Measurements from ENCODE around the gene RANGAP1.
A peak's percentile ranks its signal among the peaks of the same experiment; 100 is the strongest.

RANGAP1 gene

DNA sequence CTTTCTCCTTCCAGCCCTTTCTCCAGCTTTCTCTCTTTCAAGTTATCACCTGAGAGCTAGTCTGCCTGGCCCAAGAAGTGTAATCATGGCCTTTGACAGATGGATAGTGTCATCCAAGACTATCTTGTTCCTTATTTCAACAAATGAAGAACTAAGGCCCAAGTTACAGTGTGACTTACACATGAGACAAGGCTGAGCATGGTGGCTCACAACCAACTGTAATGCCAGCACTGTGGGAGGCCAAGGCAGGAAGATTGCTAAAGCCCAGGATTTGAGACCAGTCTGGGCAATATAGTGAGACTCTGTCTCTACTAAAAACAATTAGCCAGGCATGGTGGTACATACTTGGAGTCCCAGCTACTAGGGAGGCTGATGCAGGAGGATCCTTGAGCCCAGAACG lies 3.7 kb upstream of the RANGAP1 start:
- TF ChIP-seq, protein P1, sequence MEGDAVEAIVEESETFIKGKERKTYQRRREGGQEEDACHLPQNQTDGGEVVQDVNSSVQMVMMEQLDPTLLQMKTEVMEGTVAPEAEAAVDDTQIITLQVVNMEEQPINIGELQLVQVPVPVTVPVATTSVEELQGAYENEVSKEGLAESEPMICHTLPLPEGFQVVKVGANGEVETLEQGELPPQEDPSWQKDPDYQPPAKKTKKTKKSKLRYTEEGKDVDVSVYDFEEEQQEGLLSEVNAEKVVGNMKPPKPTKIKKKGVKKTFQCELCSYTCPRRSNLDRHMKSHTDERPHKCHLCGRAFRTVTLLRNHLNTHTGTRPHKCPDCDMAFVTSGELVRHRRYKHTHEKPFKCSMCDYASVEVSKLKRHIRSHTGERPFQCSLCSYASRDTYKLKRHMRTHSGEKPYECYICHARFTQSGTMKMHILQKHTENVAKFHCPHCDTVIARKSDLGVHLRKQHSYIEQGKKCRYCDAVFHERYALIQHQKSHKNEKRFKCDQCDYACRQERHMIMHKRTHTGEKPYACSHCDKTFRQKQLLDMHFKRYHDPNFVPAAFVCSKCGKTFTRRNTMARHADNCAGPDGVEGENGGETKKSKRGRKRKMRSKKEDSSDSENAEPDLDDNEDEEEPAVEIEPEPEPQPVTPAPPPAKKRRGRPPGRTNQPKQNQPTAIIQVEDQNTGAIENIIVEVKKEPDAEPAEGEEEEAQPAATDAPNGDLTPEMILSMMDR (IDR thresholded peaks at IDR 0.05; ENCODE audit: low read depth, low read length, missing control alignments): no peak
- H3K4me3 ChIP-seq (ENCODE audit: low read depth, low read length): no peak overlapping the region
- no peak for DNase-seq (ENCODE audit: low read depth)
- in situ Hi-C loops (cut with HindIII; ENCODE audit: low sequenced_read_pairs): no loop called here

DNA sequence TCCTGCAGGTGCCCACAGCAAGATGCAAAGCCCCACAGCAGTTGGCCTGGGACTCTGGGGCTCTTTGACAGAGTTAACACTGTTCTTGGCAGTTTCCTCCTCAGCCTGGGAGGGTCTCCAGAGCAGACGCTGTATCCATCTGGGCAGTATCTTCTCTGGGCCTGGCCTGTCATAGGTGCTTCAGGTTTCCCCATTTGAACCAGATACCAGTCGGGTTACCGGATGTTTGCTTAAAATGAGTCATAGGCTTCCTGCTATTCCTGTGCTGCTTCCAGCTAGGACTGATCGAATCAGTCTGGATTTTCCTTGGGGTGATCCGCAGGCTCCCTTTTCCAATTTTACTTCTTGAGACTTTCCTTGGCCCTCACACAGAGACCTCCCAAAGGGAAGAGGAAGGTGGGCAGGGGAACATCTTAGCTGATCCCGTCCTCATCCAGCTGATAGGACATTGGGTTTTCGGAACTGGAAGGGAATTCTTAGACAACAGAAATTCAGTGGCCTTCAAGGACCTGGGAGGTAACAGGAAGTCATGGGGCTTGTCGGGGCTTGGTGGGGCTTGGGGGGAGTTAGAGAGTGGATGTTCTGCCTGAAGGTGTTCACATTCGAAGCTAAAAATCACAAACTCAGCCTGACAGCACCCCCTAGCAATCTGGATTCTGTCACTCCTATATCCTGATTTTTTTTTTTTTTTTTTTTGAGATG lies 2.4 kb upstream of the RANGAP1 start:
- in situ Hi-C loops (cut with HindIII; ENCODE audit: low sequenced_read_pairs): no loop called here
- peak; percentile 36 for DNase-seq (ENCODE audit: low read depth)
- H3K4me3 ChIP-seq (ENCODE audit: low read depth, low read length): no peak overlapping the region
- TF ChIP-seq, protein P1 (IDR thresholded peaks at IDR 0.05; ENCODE audit: low read depth, low read length, missing control alignments): no peak

DNA sequence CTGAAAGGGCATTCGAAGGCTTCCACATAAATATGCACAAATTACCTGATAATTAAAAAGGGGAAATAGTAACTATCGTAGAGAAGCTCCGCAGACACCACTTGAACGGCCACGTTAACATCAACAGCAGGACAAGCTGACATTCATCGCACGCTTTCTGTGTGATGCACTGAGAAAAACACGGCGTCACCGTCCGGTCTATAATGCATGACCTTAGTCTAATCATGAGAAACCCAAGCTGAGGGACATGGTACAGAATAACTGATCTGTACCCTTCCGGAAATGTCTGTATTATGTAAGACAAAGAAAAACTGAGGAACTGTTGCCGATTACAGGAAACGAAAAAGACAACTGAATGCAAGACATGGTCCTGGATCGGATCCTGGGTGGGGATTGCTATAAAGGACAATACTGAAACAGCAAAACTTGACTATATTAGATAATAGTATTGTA lies 678 bp upstream of the RANGAP1 start:
- in situ Hi-C loops (cut with HindIII; ENCODE audit: low sequenced_read_pairs): no loop called here
- peak overlapping the region; percentile 91 for H3K4me3 ChIP-seq (ENCODE audit: low read depth, low read length)
- no peak for DNase-seq (ENCODE audit: low read depth)
- TF ChIP-seq, protein P1 (IDR thresholded peaks at IDR 0.05; ENCODE audit: low read depth, low read length, missing control alignments): no peak

DNA sequence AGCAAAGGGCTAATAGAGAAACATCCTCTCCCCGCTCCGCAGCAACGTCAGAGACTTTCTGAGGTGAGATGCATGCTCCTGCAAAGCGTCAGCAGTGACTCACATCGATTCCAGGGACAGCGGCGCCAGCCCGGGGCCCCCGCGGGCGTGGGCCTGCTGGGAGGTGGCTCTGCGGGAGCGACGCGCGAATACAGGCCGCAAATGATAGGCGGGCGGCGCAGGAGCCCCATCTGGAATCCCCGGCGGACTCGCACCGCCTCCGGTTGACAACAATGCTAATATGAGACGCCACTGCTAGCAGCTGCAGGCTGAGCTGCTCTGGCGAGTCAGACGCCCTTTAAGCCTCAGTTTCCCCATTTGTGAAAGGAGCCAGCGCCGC lies 557 bp downstream of the RANGAP1 start:
- peak overlapping the region; percentile 91 for H3K4me3 ChIP-seq (ENCODE audit: low read depth, low read length)
- peak; percentile 66 for DNase-seq (ENCODE audit: low read depth)
- TF ChIP-seq, protein P1 (IDR thresholded peaks at IDR 0.05; ENCODE audit: low read depth, low read length, missing control alignments): no peak
- in situ Hi-C loops (cut with HindIII; ENCODE audit: low sequenced_read_pairs): no loop called here

DNA sequence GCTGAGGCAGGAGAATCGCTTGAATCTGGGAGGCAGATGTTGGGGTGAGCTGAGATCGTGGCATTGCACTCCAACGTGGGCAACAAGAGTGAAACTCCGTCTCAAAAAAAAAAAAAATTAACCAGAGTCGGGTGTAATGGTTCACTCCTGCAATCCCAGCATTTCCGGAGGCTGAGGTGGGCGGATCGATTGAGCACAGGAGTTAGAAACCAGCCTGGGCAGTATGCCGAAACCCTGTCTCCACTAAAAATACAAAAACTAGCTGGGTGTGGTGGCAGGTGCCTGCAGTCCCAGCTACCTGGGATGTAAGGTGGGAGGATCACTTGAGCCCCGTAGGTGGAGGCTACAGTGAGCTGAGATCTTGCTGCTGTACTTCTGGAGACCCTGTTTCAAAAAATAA lies 1.5 kb downstream of the RANGAP1 start:
- in situ Hi-C loops (cut with HindIII; ENCODE audit: low sequenced_read_pairs): no loop called here
- no peak for DNase-seq (ENCODE audit: low read depth)
- TF ChIP-seq, protein P1 (IDR thresholded peaks at IDR 0.05; ENCODE audit: low read depth, low read length, missing control alignments): no peak
- no peak overlapping the region for H3K4me3 ChIP-seq (ENCODE audit: low read depth, low read length)

DNA sequence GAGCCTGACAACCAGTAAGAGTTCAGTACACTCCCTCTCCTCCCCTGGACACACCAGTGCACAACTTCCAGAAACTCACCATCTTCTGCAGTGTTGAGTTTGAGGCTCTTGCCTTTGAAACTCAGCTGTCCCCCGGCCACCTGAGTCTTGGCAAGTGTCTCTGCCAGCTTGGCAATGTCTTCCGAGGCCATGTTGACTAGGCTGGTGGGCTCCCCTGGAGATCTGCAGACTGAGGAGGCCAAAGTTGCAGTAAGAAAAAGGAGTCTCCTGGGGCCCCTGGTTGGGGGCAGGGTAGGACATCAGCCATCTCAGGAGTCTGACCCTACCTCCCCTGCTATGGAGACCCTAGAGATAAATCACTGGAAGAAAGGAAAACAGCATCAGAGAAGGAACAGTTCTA lies 5.1 kb downstream of the RANGAP1 start:
- TF ChIP-seq, protein P1 (IDR thresholded peaks at IDR 0.05; ENCODE audit: low read depth, low read length, missing control alignments): no peak
- in situ Hi-C loops (cut with HindIII; ENCODE audit: low sequenced_read_pairs): no loop called here
- no peak for DNase-seq (ENCODE audit: low read depth)
- H3K4me3 ChIP-seq (ENCODE audit: low read depth, low read length): no peak overlapping the region
